PC-3 (cell line): ENCODE results near the gene TPRG1. TPM values are rescaled to one million over a fixed set of nuclear protein-coding genes. Genes with fewer than 3 reads are reported as not detected.

ENCODE experiments used
- ATAC-seq: fragments of 200-7000 bp; cut with Tn5 transposase; 2 replicates; pipeline ENCODE4 v1.9.1; 2020; ENCODE audit warnings: mild to moderate bottlenecking, moderate library complexity
- BruUV-seq: library from RNA; stranded (reverse); fragments of 400-500 nt; replicated peaks from 2 replicates; lab custom pipeline; 2021; lab: Mats Ljungman, UMichigan
- CTCF ChIA-PET: fragments of 300-600 bp; sonication (Branson Sonifier 250); formaldehyde crosslinking; loops from one replicate; lab custom pipeline; 2022; ENCODE audit warnings: antibody characterized with exemption; lab: Charles Lee
- POLR2A ChIA-PET: fragments of 300-600 bp; sonication (Branson Sonifier 250); formaldehyde crosslinking; loops from one replicate; lab custom pipeline; 2022; ENCODE audit warnings: antibody characterized with exemption; ENCODE audit not compliant: unreplicated experiment; lab: Charles Lee
- DNase-seq: peaks from one replicate; pipeline ENCODE4 v3.0.0-alpha.2; 2015
- H2AFZ ChIP-seq: fragments of 300-600 bp; sonication (generic); 2 replicates; pipeline ENCODE4 v1.6.0; 2016; ENCODE audit warnings: antibody characterized with exemption, low read length
- H3F3A ChIP-seq: fragments of 300-600 bp; sonication (generic); one replicate; pipeline ENCODE4 v1.6.0; 2017; ENCODE audit warnings: antibody characterized with exemption, low read length, control low read depth, mild to moderate bottlenecking; ENCODE audit not compliant: unreplicated experiment
- H3K27ac ChIP-seq: fragments of 300-600 bp; sonication (generic); 2 replicates; pipeline ENCODE4 v1.5.1; 2016; ENCODE audit warnings: mild to moderate bottlenecking, low read length
- H3K27me3 ChIP-seq: fragments of 300-600 bp; sonication (generic); 2 replicates; pipeline ENCODE4 v1.6.1; 2016; ENCODE audit warnings: low read length, mixed read lengths
- H3K36me3 ChIP-seq: fragments of 300-600 bp; sonication (generic); 2 replicates; pipeline ENCODE4 v1.6.1; 2016; ENCODE audit warnings: low read depth, mixed run types, low read length, mixed read lengths
- H3K4me1 ChIP-seq: fragments of 300-600 bp; sonication (generic); 2 replicates; pipeline ENCODE4 v1.5.1; 2016; ENCODE audit warnings: low read length; ENCODE audit not compliant: insufficient read depth
- H3K4me2 ChIP-seq: fragments of 300-600 bp; sonication (generic); 2 replicates; pipeline ENCODE4 v1.6.0; 2016; ENCODE audit warnings: low read length
- H3K4me3 ChIP-seq: fragments of 300-600 bp; sonication (generic); 2 replicates; pipeline ENCODE4 v1.5.1; 2016; ENCODE audit warnings: mild to moderate bottlenecking, low read length, mixed read lengths
- H3K79me2 ChIP-seq: fragments of 300-600 bp; sonication (generic); 2 replicates; pipeline ENCODE4 v1.6.1; 2017; ENCODE audit warnings: low read length, mixed read lengths
- H3K9ac ChIP-seq: fragments of 300-600 bp; sonication (generic); 2 replicates; pipeline ENCODE4 v1.6.0; 2016; ENCODE audit warnings: mild to moderate bottlenecking, low read length
- H3K9me2 ChIP-seq: fragments of 300-600 bp; sonication (generic); replicated peaks from 2 replicates; pipeline ENCODE4 v1.6.1; 2016; ENCODE audit warnings: mixed run types, low read length, mixed read lengths
- H3K9me3 ChIP-seq: fragments of 300-600 bp; sonication (generic); 2 replicates; pipeline ENCODE4 v1.6.1; 2016; ENCODE audit warnings: low read length, mixed read lengths
- H4K20me1 ChIP-seq: fragments of 300-600 bp; sonication (generic); 2 replicates; pipeline ENCODE4 v1.6.1; 2016; ENCODE audit warnings: low read length, mixed read lengths
- CTCF ChIP-seq: fragments of 300-600 bp; sonication (generic); conservative IDR thresholded peaks from 2 replicates; pipeline ENCODE4 v1.5.1; 2017; ENCODE audit warnings: antibody characterized with exemption, low read depth, mild to moderate bottlenecking, low read length
- EZH2 ChIP-seq: fragments of 300-600 bp; sonication (generic); IDR thresholded peaks from one replicate; pipeline ENCODE4 v1.6.1; 2017; ENCODE audit warnings: antibody characterized with exemption, mild to moderate bottlenecking, low read length; ENCODE audit not compliant: unreplicated experiment
- EZH2phosphoT487 ChIP-seq: fragments of 300-600 bp; sonication (generic); IDR thresholded peaks from 2 replicates; pipeline ENCODE4 v1.6.1; 2018; ENCODE audit warnings: mild to moderate bottlenecking, antibody characterized with exemption, low read length, borderline replicate concordance
- intact Hi-C: fragments of 100-400 bp; cut with micrococcal nuclease; formaldehyde crosslinking; loops from 2 replicates; pipeline ENCODE4 v1.9.0; 2023
- total RNA-seq: library from RNA; depleted of rRNA; stranded (reverse); fragments of >200 nt; gene quantifications from 2 replicates; pipeline ENCODE4 v1.2.3, GENCODE V29; 2014

The TPRG1 gene
- total RNA-seq, 1 experiment from 2014 or later: 1.2 TPM

DNA sequence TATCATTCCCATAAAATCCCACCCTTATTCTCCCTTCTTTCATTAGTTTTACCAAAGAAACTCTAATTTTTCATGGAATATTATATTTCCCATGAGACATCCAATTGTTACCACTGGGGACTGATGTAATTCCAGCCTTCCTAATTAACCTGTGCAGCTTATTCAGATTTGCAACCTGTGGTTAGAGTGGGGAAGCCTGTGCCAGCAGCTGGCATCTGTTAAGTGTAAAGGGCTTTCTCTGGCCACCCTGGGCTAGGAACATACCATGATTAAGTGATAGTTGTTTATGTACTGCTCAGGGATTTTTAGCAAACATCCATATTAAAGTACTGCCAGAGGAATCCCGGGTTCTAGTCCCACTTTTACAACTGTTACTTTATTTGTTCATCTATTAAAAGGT lies 78.2 kb downstream of the TPRG1 start:
- no peak overlapping the region for H3K4me2 ChIP-seq
- H3K4me1 ChIP-seq: no peaks in the 10 kb centered on the region
- H3K4me3 ChIP-seq: no peak overlapping the region
- BruUV-seq: no TSS peak
- ChIA-PET POLR2A (no interaction called here), CTCF (no interaction called here)
- H3K9ac ChIP-seq: no peak overlapping the region
- TF ChIP-seq EZH2phosphoT487 (no peak), EZH2 (no peak), CTCF (no peak)
- H4K20me1 ChIP-seq: no peaks in the 10 kb centered on the region
- DNase-seq: no peak
- H3K27me3 ChIP-seq: no peaks in the 10 kb centered on the region
- no peaks in the 10 kb centered on the region for H3K79me2 ChIP-seq
- H3K9me2 ChIP-seq: no peaks in the 10 kb centered on the region
- no peak for ATAC-seq
- no peaks in the 10 kb centered on the region for H3F3A ChIP-seq
- intact Hi-C loops: no loop called here
- H3K36me3 ChIP-seq: no peaks in the 10 kb centered on the region
- no peak overlapping the region for H3K27ac ChIP-seq
- H3K9me3 ChIP-seq: no peaks in the 10 kb centered on the region
- H2AFZ ChIP-seq: no peak overlapping the region

DNA sequence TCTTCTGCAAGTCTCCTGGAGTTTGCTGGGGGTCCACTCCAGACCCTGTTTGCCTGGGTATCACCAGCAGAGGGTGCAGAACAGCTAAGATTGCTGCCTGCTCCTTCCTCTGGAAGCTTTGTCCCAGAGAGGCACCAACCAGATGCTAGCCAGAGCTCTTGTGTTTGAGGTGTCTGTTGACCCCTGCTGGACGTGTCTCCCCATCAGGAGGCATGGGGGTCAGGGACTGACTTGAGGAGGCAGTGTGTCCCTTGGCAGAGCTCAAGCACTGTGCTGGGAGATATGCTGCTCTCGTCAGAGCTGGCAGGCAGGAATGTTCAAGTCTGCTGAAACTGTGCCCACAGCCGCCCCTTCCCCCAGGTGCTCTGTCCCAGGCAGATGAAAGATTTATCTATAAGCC lies 86.5 kb downstream of the TPRG1 start:
- Histone ChIP-seq H3F3A (no peaks in the 10 kb centered on the region), H3K27ac (no peak overlapping the region), H3K9me2 (no peaks in the 10 kb centered on the region), H3K9me3 (no peaks in the 10 kb centered on the region), H2AFZ (no peak overlapping the region), H3K4me3 (no peak overlapping the region), H4K20me1 (no peaks in the 10 kb centered on the region), H3K4me1 (no peaks in the 10 kb centered on the region), H3K9ac (no peak overlapping the region), H3K79me2 (no peaks in the 10 kb centered on the region), H3K27me3 (no peaks in the 10 kb centered on the region), H3K36me3 (no peaks in the 10 kb centered on the region), H3K4me2 (no peak overlapping the region)
- intact Hi-C loops: no loop called here
- ChIA-PET CTCF (interaction anchor here (0.7 kb wide), 1 partner anchor 66 kb away, joined by 4 read pairs; no protein-coding TSS in a partner anchor), POLR2A (no interaction called here)
- no peak for DNase-seq
- no peak for ATAC-seq
- no TSS peak for BruUV-seq
- TF ChIP-seq CTCF (no peak), EZH2 (no peak), EZH2phosphoT487 (no peak)

DNA sequence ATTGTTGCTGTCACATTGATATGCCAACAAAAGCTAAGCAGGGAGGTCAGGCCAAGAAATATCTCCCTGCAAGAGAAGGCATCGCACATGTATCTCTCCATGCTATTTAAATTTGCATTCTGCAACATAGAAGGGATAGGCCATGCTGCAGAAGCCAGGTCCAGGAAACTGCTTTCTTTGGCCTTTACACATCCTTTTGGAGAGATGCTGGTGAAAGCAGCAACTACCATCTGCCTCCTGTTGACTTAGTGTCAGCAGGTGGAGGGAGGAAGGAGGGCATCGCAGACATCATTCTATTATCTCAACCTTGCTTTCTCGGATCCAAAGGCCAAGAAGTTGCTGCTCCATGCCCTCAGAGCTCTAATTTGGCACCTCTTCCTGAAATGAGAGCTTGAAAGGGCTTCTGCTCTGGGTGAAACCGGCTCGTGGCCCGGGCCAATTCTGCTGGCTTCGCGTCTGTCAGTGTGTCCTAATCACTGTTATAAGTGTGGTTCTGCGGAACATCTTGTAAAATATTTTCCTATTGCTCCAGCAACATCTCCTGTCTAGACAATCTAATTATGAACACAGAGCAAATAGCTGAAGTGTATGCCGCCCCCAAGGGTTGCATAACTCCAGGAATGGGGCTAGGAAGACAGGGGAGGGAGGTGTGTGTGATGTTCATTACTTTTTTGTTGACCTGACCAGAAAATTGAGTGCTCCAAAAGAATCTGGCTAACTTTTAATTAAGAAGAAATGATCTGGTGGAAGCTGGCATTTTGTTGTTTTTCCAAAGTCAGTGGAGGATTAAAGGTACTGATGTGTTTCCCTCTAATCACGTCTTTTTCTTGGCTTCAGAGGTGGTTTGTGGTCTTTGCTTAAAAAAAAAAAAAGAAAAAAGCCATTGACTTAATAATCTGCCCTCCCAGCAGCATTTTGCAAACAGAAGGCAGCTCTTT lies 89.1 kb downstream of the TPRG1 start:
- H2AFZ ChIP-seq: no peak overlapping the region
- no peaks in the 10 kb centered on the region for H3K9me3 ChIP-seq
- TF ChIP-seq CTCF: no peak
- no peak for TF ChIP-seq EZH2phosphoT487
- TF ChIP-seq EZH2: no peak
- no peak overlapping the region for H3K9ac ChIP-seq
- H3K4me3 ChIP-seq: no peak overlapping the region
- H3K27me3 ChIP-seq: no peaks in the 10 kb centered on the region
- no peak overlapping the region for H3K4me2 ChIP-seq
- H3K36me3 ChIP-seq: no peaks in the 10 kb centered on the region
- no peak overlapping the region for H3K27ac ChIP-seq
- BruUV-seq: no TSS peak
- no peaks in the 10 kb centered on the region for H3F3A ChIP-seq
- POLR2A ChIA-PET: interaction anchor here (0.6 kb wide), 1 partner anchor 961 kb away, joined by 8 read pairs; no protein-coding TSS in a partner anchor
- intact Hi-C loops: no loop called here
- no peak for DNase-seq
- no peak for ATAC-seq
- H4K20me1 ChIP-seq: no peaks in the 10 kb centered on the region
- H3K9me2 ChIP-seq: no peaks in the 10 kb centered on the region
- H3K4me1 ChIP-seq: no peaks in the 10 kb centered on the region
- CTCF ChIA-PET: no interaction called here
- no peaks in the 10 kb centered on the region for H3K79me2 ChIP-seq
